Neuronal stem cell (in vitro differentiated cells): ENCODE measurements around the gene FEM1B.

Source experiments
- DNase-seq: peaks from one replicate; pipeline ENCODE4 v3.0.0-alpha.2; 2013; ENCODE audit warnings: low spot score
- H2AFZ ChIP-seq: one replicate; pipeline ENCODE4 v1.6.1; 2013; ENCODE audit warnings: mild to moderate bottlenecking, low read length, inconsistent platforms
- H2AK5ac ChIP-seq: 2 replicates; pipeline ENCODE4 v1.6.1; 2013; ENCODE audit warnings: low read depth, mild to moderate bottlenecking, inconsistent platforms, low read length, moderate library complexity, mixed read lengths
- H2BK120ac ChIP-seq: 2 replicates; pipeline ENCODE4 v1.6.1; 2013; ENCODE audit warnings: low read depth, mild to moderate bottlenecking, inconsistent platforms, low read length, moderate library complexity, mixed read lengths
- H2BK12ac ChIP-seq: one replicate; pipeline ENCODE4 v1.6.1; 2013; ENCODE audit warnings: low read length, inconsistent platforms
- H2BK15ac ChIP-seq: 2 replicates; pipeline ENCODE4 v1.6.1; 2013; ENCODE audit warnings: mild to moderate bottlenecking, low read length, inconsistent platforms, mixed read lengths
- H2BK5ac ChIP-seq: one replicate; pipeline ENCODE4 v1.6.1; 2013; ENCODE audit warnings: inconsistent platforms, mild to moderate bottlenecking, low read length, moderate library complexity
- H3K14ac ChIP-seq: one replicate; pipeline ENCODE4 v1.6.1; 2013; ENCODE audit warnings: low read length, inconsistent platforms
- H3K18ac ChIP-seq: 2 replicates; pipeline ENCODE4 v1.6.1; 2013; ENCODE audit warnings: low read length, inconsistent platforms
- H3K23ac ChIP-seq: 2 replicates; pipeline ENCODE4 v1.6.1; 2013; ENCODE audit warnings: low read depth, mild to moderate bottlenecking, mixed read lengths, low read length, inconsistent platforms; ENCODE audit not compliant: poor library complexity
- H3K27ac ChIP-seq: replicated peaks from 3 replicates; pipeline ENCODE4 v1.5.1; 2013; ENCODE audit warnings: low read length, inconsistent platforms
- H3K27me3 ChIP-seq, 3 experiments: 2 replicates each; pipeline ENCODE4 v1.6.1; 2013; ENCODE audit warnings: low read length in 3 of 3, mild to moderate bottlenecking in 2 of 3, inconsistent platforms in 1 of 3, low read depth in 1 of 3, mixed read lengths in 1 of 3, moderate library complexity in 1 of 3; ENCODE audit not compliant: control insufficient read depth in 3 of 3, insufficient read depth in 3 of 3
- H3K36me3 ChIP-seq, 2 donors: replicated peaks in 1 of 2; 2 replicates each; pipeline ENCODE4 v1.6.1; 2013; ENCODE audit warnings: low read length in 2 of 2; ENCODE audit not compliant: control insufficient read depth in 2 of 2, insufficient read depth in 2 of 2
- H3K4ac ChIP-seq: 2 replicates; pipeline ENCODE4 v1.6.1; 2013; ENCODE audit warnings: inconsistent platforms, mild to moderate bottlenecking, low read length, moderate library complexity
- H3K4me1 ChIP-seq, 2 donors: 1 replicate in 1 of 2; 2 replicates in 1 of 2; pipeline ENCODE4 v1.6.1; 2013; ENCODE audit warnings: low read length in 2 of 2, low read depth in 1 of 2; ENCODE audit not compliant: control insufficient read depth in 2 of 2, insufficient read depth in 1 of 2
- H3K4me2 ChIP-seq: one replicate; pipeline ENCODE4 v1.6.1; 2013; ENCODE audit warnings: mild to moderate bottlenecking, low read length, inconsistent platforms; ENCODE audit not compliant: insufficient read depth, poor library complexity, severe bottlenecking
- H3K4me3 ChIP-seq, 2 donors: 2 replicates each; pipeline ENCODE4 v1.5.1; 2013; ENCODE audit warnings: low read length in 2 of 2, mild to moderate bottlenecking in 2 of 2, inconsistent platforms in 1 of 2, moderate library complexity in 1 of 2
- H3K79me1 ChIP-seq: one replicate; pipeline ENCODE4 v1.6.1; 2013; ENCODE audit warnings: low read depth, mild to moderate bottlenecking, inconsistent platforms, low read length, moderate library complexity
- H3K9ac ChIP-seq: one replicate; pipeline ENCODE4 v1.6.1; 2013; ENCODE audit warnings: mild to moderate bottlenecking, low read depth, low read length, inconsistent platforms; ENCODE audit not compliant: poor library complexity
- H3K9me3 ChIP-seq, 2 donors: replicated peaks in 1 of 2; 2 replicates each; pipeline versions ENCODE3 to v1.6.1; 2013; ENCODE audit warnings: low read length in 2 of 2, mild to moderate bottlenecking in 2 of 2, inconsistent platforms in 1 of 2, low read depth in 1 of 2, mixed read lengths in 1 of 2, moderate library complexity in 1 of 2; ENCODE audit not compliant: control insufficient read depth in 2 of 2, insufficient read depth in 1 of 2
- H4K8ac ChIP-seq: one replicate; pipeline ENCODE4 v1.6.1; 2013; ENCODE audit warnings: low read depth, mild to moderate bottlenecking, inconsistent platforms, low read length, moderate library complexity
- H4K91ac ChIP-seq: one replicate; pipeline ENCODE4 v1.6.1; 2013; ENCODE audit warnings: low read length, low read depth, mild to moderate bottlenecking, inconsistent platforms; ENCODE audit not compliant: poor library complexity
- WGBS, 2 donors: extraction: QIAGEN DNeasy Blood & Tissue Kit; methylation state at CpG; one replicate each; pipeline ENCODE4 v1.1.7; 2013; ENCODE audit warnings: missing lambda C conversion rate in 2 of 2, mixed read lengths in 1 of 2; ENCODE audit not compliant: insufficient read length in 2 of 2, insufficient replicate concordance in 1 of 2; ENCODE audit errors: extremely low coverage in 2 of 2; 5-methylcytosine and 5-hydroxymethylcytosine counted together

FEM1B gene

DNA sequence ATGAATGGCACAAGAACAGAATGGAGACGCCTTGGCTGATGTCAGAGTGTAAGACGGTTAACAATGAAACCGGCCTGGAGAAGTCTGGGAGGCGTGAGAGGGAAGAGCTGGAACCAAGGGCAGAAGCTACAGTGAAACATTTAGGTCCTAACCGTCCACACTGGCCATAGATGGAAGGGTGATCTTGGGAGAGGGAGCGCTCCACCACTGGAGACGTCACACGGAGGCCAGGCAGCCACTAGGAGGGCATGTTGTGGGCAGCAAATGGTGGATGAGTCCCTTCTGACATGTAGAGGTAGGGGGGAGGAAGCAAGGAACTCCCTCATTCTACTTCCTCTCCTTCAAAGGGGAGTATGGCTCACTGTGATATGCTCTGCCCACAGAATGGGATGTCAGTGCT, 23.8 kb downstream of the FEM1B start:
- no peak overlapping the region for H2AFZ ChIP-seq
- no peak overlapping the region for H3K4me2 ChIP-seq
- no peak overlapping the region for H3K14ac ChIP-seq
- no peak overlapping the region for H2AK5ac ChIP-seq
- no peaks in the 10 kb centered on the region for H3K79me1 ChIP-seq
- peak overlapping the region in 1 of 2 donors; percentile 31 for H3K4me3 ChIP-seq
- H4K91ac ChIP-seq, result no peak overlapping the region
- no peak overlapping the region for H4K8ac ChIP-seq
- H3K9me3 ChIP-seq, result no peaks in the 10 kb centered on the region
- H3K4me1 ChIP-seq, result peaks cover 3 to 15% of the 10 kb centered on the region in 2 donors
- no peak overlapping the region for H3K9ac ChIP-seq
- H2BK15ac ChIP-seq, result no peak overlapping the region
- no peaks in the 10 kb centered on the region for H3K27me3 ChIP-seq
- no peak overlapping the region for H2BK5ac ChIP-seq
- H3K36me3 ChIP-seq, result peaks cover 0 to 2% of the 10 kb centered on the region in 2 donors
- no peak overlapping the region for H3K18ac ChIP-seq
- no CpG with 5 or more reads among the region's 8 CpGs for WGBS, 2 donors
- no peak overlapping the region for H2BK12ac ChIP-seq
- H3K4ac ChIP-seq, result no peak overlapping the region
- H3K27ac ChIP-seq, result no peak overlapping the region
- DNase-seq, result no peak
- H2BK120ac ChIP-seq, result no peak overlapping the region
- H3K23ac ChIP-seq, result no peak overlapping the region

DNA sequence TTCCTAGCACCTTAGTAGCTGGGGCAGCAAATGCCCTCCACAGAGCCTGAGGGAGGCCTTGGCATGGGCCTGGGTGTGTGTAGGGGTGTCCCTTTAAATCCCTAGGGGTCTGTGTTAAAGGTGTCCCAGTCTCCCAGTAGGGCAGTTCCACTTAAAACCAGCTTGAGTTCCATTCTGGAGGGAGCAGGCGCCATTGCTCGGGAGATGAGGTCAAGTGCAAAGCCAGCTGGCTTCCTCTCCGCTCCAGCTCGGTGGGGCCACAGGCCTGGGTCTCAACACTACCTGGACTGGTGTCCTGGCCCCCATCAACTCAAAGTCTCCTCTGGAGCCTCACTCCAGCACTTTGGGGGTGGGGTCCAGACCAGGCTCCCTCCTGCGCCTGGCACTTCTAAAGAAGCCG, 25.2 kb downstream of the FEM1B start:
- peak overlapping the region; percentile 57 for H2AK5ac ChIP-seq
- H3K79me1 ChIP-seq, result no peaks in the 10 kb centered on the region
- no peak overlapping the region for H3K4me2 ChIP-seq
- H4K8ac ChIP-seq, result no peak overlapping the region
- no peak overlapping the region for H3K18ac ChIP-seq
- H2BK15ac ChIP-seq, result no peak overlapping the region
- H3K23ac ChIP-seq, result peak overlapping the region; percentile 63
- DNase-seq, result no peak
- no peak overlapping the region for H2AFZ ChIP-seq
- no peak overlapping the region for H2BK12ac ChIP-seq
- no peak overlapping the region for H2BK5ac ChIP-seq
- no CpG with 5 or more reads among the region's 6 CpGs for WGBS, 2 donors
- H3K27me3 ChIP-seq, result no peaks in the 10 kb centered on the region
- H3K4me3 ChIP-seq, result no peak overlapping the region
- no peak overlapping the region for H3K14ac ChIP-seq
- peaks cover 0 to 2% of the 10 kb centered on the region in 2 donors for H3K36me3 ChIP-seq
- H3K9me3 ChIP-seq, result no peaks in the 10 kb centered on the region
- no peak overlapping the region for H3K4ac ChIP-seq
- no peak overlapping the region for H3K27ac ChIP-seq
- H4K91ac ChIP-seq, result no peak overlapping the region
- H3K4me1 ChIP-seq, result peaks cover 7 to 15% of the 10 kb centered on the region in 2 donors
- no peak overlapping the region for H3K9ac ChIP-seq
- no peak overlapping the region for H2BK120ac ChIP-seq

DNA sequence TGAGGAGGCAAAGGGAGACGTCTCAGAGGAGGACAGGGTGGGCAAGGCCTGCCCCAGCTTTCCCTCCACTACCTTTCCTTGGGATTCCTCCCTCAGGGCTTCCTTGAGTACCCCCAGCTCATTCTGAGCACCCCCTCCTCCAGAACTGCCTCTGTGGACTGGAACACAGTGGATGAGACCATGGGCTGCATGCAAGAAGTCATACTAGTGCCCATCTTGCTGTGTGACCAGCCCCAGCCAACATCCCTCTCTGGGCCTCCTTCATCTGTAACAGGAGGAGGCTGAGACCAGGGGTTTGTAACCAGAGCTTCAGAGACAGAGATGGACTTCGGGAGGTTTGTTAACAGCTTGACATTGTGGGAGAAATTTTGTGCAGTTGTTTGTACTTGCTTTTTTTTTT, 25.6 kb downstream of the FEM1B start:
- Histone ChIP-seq H2AFZ (no peak overlapping the region), H3K18ac (no peak overlapping the region), H3K14ac (no peak overlapping the region), H3K4ac (no peak overlapping the region), H2AK5ac (peak overlapping the region; percentile 57), H4K91ac (no peak overlapping the region), H2BK5ac (no peak overlapping the region), H3K36me3 (peaks cover 0 to 2% of the 10 kb centered on the region in 2 donors), H3K23ac (peak overlapping the region; percentile 63), H3K9me3 (no peaks in the 10 kb centered on the region), H3K9ac (no peak overlapping the region), H2BK12ac (no peak overlapping the region), H3K4me2 (no peak overlapping the region), H3K27ac (no peak overlapping the region), H3K79me1 (no peaks in the 10 kb centered on the region), H4K8ac (no peak overlapping the region), H3K4me3 (no peak overlapping the region), H3K4me1 (peaks cover 7 to 15% of the 10 kb centered on the region in 2 donors), H2BK15ac (no peak overlapping the region), H3K27me3 (no peaks in the 10 kb centered on the region), H2BK120ac (no peak overlapping the region)
- DNase-seq, result no peak
- no CpG with 5 or more reads among the region's 2 CpGs for WGBS, 2 donors

- Histone ChIP-seq H2BK120ac (no peak overlapping the region), H2BK5ac (no peak overlapping the region), H4K8ac (no peak overlapping the region), H2AK5ac (no peak overlapping the region), H3K4me1 (peaks cover 7 to 15% of the 10 kb centered on the region in 2 donors), H2AFZ (no peak overlapping the region), H3K9me3 (no peaks in the 10 kb centered on the region), H4K91ac (no peak overlapping the region), H2BK12ac (no peak overlapping the region), H3K23ac (peak overlapping the region; percentile 25), H3K27ac (no peak overlapping the region), H3K4ac (no peak overlapping the region), H3K4me2 (no peak overlapping the region), H2BK15ac (no peak overlapping the region), H3K14ac (peak overlapping the region; percentile 9), H3K9ac (no peak overlapping the region), H3K4me3 (peak overlapping the region in 1 of 2 donors; percentile 11), H3K27me3 (no peaks in the 10 kb centered on the region), H3K36me3 (no peaks in the 10 kb centered on the region), H3K18ac (peak overlapping the region; percentile 57), H3K79me1 (no peaks in the 10 kb centered on the region)
- no peak for DNase-seq
- no CpG with 5 or more reads among the region's 15 CpGs for WGBS, 2 donors
Measured at GRCh38 chr15:68303560-68304436, 26.3 kb downstream of the FEM1B start.
